Fibroblast of gingiva (primary cell): ENCODE results near the gene CYB5R3.
A peak's percentile ranks its signal among the peaks of the same experiment; 100 is the strongest.
"Not testable (repeated sequence)": the region's sequence is repeated elsewhere in the genome, so short reads cannot be mapped to it uniquely, and the experiment has no call there.

Experiments used
- DNase-seq: peaks from one replicate; pipeline ENCODE4 v3.0.0-alpha.2; 2011; ENCODE audit warnings: low read depth

The CYB5R3 gene

DNA sequence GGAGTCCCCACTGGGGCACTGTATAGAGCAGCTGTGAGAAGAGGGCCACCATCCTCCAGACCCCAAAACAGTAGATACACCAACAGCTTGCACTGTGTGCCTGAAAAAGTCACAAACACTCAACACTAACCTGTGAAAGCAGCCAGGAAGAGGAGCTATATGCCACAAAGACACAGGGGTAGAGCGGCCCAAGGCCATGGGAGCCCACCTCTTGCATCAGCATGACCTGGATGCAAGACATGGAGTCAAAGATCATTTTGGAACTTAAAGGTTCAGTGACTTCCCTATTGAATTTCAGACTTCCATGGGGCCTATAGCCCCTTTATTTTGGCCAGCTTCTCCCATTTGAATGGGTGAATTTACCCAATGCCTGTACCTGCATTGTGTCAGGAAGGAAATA lies 29.7 kb upstream of the CYB5R3 start:
- DNase-seq, result no peak

DNA sequence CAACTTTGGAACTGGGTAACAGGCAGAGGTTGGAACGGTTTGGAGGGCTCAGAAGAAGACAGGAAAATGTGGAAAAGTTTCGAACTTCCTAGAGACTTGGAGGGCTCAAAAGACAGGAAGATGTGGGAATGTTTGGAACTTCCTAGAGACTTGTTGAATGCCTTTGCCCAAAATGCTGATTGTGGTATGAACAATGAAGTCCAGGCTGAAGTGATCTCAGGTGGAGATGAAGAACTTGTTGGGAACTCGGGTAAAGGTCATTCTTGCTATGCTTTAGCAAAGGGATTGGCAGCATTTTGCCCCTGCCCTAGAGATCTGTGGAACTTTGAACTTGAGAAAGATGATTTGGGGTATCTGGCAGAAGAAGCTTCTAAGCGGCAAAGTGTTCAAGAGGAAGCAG lies 28.7 kb upstream of the CYB5R3 start:
- not testable (repeated sequence) for DNase-seq

DNA sequence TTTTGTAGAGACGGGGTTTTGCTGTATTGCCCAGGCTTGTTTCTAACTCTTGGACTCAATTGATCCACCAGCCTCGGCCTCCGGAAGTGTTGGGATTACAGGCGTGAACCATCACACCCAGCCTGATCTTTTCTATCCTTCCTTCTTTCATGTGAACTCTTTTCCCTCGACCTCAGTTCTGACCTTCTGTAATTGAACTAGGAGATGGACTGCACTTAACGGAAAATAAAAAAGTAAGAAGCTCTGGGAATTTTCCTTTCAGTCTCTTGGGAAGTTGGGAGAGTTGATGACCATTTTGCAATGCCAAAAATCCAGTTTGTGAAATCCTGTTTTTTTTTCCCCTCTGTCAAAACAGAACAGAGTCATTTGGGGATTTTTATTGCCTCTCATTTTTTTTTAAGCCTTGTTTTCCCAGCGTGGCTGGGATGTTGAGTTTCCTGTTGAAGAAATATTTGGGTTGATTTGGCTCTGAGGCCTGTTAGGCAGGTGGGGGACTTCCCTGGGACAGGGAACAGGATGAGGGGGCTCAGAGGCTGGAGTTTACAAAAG lies 26.9 kb upstream of the CYB5R3 start:
- DNase-seq, result peak; percentile 80

DNA sequence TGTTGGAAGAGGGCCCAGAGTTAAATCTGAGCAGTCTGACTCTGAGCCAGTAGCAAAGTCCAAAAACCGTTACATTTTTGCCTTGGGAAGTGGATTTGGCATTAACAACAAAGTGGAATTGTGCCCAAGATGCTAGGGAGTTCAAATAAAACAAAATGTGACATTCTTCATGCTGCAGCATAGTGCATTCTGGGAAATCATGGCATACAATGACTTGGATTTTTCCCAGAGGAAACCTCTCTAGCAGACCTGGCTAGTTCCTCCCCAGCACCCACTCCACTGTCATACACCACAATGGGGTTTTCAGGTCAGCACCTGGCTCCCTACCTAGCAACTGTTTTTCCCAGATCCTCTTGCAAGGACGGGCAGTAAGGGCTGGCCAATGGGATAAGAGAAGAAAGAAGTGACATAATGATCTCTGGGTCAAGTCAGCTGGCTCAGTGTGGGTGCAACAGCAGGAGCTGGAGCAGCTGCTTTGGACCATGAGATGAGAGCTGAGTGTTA lies 24.8 kb upstream of the CYB5R3 start:
- DNase-seq, result peak; percentile 54

DNA sequence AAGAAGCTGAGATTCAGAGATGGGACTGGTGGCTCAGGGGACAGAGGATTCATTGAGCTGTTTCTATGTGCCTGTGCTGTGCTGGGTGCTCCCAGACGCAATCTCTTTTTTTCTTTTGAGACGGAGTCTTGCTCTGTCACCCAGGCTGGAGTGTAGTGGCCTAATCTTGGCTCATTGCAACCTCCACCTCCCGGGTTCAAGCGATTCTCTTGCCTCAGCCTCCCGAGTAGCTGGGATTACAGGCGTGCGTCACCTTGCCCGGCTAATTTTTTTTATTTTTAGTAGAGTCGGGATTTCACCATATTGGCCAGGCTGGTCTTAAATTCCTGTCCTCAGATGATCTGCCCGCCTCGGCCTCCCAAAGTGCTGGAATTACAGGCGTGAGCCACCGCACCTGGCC lies 23.9 kb upstream of the CYB5R3 start:
- not testable (repeated sequence) for DNase-seq

DNA sequence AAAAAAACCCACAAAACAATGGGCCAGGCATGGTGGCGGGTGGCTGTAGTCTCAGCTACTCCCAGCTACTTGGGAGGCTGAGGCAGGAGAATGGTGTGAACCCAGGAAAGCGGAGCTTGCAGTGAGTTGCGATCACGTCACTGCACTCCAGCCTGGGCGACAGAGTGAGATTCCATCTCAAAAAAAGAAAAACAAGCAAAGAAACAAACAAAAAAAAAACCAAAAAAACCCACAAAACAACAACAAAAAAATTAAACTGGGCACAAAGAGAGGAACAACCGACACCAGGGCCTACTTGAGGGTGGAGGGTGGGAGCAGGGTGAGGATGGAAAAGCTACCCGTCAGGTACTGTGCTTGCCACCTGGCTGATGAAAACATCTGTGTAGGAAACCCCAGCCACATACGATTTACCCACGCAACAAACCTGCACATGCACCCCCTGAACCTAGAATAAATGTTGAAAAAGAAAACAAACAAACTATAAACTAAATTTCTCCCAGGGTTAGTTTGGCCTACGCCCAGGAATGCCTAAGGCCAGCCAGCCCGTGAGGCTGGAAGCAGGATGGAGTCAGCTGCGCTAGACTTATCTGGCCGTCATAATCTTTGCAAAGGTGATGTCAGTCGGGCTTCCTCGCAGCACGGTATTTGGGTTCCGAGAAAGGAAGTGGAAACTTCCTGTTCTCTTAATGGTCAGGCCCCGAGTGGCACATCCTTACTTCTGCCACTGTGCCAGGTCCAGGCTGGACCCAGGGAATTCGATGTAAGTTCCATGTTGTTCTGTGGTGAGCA lies 21.9 kb upstream of the CYB5R3 start:
- no peak for DNase-seq

DNA sequence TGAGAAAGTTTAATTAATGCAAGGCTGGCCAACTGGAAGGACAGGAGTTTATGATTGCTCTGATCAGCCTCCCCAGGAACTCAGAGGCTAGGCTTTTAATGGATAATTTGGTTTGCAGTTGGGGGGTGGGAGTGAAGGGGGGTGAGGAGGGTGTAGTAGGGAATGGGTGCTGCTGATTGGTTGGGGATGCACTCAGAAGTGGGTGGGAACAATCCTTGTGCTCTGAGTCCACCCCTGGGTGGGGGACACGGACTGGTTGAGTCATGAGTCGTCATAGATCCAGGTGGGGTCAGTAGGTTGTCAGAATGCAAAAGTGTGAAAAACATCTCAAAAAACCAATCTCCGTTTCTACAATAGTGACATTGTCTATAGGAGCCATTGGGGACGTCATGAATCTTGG lies 20.9 kb upstream of the CYB5R3 start:
- DNase-seq, result no peak

DNA sequence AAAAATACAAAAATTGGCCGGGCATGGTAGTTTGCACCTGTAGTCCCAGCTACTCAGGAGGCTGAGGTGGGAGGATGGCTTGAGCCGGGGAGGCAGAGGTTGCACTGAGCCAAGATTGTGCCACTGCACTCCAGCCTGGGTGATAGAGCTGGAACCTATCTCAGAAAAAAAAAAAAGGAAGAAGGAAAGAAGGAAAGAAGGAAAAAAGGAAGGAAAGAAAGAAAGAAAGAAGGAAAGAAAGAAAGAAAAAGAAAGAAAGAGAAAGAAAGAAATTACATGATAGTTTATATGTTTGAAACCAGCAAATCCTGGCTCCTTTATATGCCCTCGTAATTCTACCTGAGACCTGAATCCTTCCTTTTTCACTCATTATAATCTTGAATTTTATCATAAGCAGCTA lies 17.2 kb upstream of the CYB5R3 start:
- DNase-seq, result not testable (repeated sequence)

DNA sequence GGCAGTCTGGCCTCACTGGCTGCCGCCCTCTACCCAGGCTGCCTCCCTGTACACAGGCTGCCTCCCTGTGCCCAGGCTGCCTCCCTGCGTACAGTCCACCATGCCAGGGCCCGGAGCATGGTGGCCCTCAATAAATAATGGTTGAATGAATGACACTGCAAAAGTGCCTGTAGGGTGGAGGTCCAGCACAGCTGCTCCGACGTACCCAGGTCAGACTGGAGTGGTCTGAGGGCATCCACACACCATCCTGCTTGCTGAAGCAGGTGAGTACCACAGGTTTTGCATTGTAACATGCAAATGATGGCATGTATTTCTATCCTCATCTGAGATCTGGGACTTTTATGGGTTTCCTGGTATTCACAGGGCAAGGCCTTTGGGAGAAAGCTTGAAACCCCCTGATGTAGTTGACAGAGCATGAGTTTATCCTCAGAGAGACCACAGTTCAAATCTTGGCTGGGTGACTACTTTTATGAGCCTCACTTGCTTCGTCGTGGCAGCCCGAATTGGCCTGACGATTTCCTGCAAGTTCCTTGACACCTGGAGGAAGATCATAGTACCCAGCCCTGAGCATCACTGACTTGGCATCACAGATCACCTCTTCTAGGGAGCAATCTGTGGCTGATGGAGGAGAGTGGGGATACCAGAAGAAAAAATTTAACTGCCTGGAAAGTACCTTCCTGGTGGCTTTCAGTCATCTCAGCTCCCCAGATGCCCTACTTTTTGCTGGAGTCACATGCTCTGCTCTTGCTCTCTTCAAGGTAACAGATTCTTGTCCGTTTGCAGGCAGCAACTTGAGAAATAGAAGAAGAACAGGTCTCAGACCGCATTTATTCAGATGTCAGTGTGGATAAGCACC lies 16.0 kb upstream of the CYB5R3 start:
- no peak for DNase-seq

DNA sequence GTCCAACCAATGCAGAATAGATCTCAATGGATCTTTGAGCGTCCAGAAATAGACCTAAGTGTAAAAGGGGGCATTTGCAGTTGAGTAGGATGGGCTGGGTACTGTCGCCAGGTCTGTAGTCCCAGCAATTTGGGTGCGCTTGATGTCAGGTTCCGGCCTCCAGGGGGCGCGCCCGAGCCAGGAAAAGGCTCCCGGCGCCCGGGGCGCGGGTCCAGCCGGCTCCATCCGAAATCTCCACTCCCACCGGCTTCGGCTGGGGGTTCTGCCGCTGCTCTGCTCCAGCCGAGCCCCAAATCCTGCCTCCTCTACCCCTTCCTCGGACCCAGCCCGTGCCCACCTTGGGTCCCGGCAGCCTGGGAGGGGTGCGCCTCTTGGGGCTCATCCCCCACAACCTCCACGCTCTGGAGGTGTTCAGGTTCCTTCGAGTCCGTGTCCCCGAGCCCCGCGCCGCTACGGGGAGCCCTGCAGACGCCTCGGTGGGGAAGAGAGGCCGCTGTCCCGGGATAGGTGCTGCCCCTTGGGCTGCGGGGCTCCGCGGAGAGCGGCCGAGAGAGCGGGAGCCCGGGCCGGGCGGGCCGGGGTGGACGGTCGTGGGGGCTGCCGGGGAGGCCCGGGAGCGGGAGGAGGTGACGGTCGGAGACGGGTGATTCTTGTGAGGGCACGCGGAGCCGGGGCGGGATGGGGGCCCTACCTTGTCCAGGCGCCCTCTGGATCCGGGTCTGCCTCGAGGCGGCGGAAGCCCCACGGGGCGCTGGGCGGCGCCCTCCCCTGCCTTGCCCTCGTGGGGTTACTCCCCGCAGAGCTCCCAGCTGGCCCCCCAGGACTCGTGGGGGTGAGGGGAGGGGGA lies 13.0 kb upstream of the CYB5R3 start:
- DNase-seq, result peak; percentile 55

DNA sequence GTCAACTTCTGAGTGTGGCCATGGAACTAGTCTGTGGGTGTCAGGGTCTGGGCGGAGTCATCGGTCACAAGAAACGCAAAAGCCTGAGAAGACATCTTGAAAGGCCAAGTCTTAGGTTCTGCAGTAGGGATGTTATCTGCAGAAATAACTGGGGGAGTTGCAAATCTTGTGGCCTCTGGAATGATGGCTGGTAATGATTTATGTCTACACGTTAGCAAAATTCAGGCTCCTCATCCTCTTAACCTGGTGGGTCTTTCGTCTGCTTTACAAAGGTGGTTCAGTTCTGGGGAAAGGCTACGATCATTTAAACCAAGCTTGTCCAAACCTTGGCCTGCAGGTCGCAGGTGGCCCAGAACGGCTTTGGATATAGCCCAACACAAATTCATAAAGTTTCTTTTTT lies 7.4 kb upstream of the CYB5R3 start:
- no peak for DNase-seq

DNA sequence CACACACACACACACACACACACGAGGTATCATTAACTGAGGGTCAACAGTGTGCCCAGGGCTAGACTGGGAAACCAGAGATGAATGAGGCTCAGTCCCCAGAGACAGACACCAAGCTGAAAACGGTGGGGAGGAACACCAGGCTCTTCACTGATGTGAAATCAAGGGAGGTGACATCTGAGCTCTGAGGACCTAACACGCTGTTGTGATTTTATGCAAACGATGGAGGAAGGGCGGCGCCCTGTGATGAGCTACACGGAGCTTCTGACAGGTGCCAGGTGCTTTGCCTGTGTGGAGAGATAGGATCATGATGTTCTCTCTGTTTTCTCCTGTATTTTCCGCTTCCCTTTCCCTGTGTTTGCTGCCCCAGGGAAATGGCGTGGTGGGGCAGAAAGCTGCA lies 6.5 kb upstream of the CYB5R3 start:
- no peak for DNase-seq

DNA sequence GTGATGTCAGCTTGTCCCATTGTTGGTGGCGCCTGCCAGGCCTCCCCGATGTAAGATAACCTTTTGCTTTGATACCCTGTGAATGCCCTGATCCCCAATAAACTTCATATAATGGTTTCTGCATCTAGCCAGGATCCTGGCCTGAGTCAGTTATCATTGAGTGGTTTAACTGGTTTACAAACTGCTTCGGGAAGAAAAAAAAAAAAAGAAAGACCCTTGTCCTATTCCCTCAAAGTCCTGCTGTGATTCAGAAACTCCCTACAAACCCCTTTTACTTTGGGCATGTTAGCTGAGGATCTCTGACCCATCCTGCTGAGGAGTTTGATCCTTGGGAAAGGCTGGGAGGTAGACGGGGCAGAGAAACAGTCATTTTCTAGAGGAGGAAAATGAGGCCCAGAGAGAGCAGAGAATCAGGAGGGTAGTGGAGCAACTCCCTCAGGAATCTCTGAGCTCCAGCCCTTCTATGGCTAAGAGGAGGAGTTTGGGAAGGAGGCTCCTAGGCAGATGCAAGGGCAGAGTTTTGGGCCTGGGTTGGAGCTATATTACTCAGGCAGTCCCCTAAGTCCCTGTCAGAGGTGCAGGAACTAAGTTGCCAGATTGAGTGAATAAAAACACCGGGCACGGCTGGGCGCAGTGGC lies 5.4 kb upstream of the CYB5R3 start:
- no peak for DNase-seq

DNA sequence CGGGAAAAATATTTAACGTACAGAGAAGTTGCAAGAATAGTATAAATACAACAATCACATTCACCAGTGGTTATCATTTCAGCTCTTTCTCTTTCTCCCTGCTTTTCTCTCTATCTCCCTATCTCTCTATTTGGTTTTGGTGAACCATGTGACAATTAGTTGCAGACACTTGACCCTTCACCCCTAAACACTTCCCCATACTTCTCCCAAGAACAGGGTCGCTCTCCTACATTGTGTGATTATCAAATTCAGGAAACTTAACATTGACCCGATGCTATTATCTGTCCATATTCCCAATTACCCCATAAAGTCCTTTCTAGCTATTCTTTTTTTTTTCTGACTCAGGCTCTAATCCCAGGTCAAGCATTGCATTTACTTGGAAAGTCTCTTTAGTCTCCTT lies 4.8 kb upstream of the CYB5R3 start:
- no peak for DNase-seq

DNA sequence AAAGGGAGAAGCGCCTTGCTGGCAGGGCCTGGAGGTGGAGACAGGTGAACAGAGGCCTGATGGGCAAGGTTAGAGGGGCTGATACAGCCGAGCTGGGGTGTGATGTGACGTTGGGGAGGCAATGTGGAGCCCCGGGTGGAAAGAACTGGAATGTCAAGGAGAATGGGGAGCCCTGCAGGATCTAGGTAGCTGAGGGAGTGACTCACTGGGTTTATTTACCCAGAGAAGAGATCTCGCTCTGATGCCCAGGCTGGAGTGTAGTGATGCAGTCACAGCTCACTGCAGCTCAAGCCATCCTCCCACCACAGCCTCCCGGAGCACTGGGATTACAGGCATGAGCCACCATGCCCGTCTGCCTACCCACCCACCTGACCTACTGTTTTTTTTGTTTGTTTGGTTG lies 1.9 kb upstream of the CYB5R3 start:
- DNase-seq, result no peak

DNA sequence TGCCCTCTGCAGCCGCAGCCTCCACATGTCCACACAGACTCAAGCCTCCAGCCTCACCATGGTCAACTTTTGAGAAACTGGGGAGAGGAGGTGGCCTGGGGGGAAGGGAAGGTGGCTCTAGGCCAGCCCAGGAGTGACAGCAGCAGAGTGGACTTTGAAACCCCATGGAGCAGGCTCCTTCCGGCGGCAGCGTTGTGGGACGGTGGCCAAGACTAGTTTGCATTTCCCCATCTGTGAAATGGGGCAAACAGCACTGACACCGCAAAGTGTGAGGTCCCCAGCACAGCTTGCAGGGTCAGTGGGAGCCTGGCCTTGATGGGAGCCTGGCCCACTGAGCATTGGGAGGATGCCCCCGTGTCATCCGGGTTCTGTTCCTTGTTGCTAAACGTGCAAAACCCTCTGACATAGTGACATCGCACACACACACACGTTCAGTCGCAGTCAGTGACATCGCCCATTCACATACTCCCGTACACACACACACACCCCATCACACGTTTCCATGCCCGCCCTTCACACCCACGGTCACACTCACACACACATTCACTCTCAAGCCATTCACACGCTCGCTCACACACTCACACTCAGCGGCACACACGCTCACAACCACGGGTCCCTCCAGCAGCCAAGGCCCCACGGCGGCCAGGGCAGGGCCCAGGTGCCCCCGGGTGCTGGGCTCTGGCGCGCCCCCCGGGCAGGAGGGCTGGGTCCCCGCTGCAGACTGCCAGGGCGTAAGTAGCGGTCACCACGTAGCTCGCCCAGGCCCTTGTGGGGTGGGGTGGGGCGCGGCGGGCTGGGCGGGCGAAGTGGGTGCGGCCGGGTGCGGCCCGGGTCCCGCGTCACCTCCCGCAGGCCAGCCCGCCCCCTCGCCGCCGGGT lies 585 bp downstream of the CYB5R3 start:
- DNase-seq, result peak; percentile 51

DNA sequence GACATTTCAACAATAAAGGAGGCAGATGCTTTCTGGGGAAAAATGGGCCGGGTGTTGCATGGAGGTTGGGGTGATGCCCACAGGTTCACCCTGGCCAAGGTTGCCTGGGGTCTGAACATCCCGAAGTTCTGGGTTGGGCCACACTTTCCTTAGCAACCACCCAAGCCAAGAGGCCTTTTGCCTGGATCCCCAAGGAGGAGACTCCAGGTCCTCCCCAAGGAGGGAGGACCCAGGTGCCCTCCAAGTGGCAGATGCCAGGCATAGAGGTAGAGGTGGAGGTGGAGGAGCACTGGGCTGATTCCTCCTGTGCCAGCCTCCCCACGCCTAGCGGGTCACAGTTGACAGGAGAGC lies 1.2 kb downstream of the CYB5R3 start:
- no peak for DNase-seq

DNA sequence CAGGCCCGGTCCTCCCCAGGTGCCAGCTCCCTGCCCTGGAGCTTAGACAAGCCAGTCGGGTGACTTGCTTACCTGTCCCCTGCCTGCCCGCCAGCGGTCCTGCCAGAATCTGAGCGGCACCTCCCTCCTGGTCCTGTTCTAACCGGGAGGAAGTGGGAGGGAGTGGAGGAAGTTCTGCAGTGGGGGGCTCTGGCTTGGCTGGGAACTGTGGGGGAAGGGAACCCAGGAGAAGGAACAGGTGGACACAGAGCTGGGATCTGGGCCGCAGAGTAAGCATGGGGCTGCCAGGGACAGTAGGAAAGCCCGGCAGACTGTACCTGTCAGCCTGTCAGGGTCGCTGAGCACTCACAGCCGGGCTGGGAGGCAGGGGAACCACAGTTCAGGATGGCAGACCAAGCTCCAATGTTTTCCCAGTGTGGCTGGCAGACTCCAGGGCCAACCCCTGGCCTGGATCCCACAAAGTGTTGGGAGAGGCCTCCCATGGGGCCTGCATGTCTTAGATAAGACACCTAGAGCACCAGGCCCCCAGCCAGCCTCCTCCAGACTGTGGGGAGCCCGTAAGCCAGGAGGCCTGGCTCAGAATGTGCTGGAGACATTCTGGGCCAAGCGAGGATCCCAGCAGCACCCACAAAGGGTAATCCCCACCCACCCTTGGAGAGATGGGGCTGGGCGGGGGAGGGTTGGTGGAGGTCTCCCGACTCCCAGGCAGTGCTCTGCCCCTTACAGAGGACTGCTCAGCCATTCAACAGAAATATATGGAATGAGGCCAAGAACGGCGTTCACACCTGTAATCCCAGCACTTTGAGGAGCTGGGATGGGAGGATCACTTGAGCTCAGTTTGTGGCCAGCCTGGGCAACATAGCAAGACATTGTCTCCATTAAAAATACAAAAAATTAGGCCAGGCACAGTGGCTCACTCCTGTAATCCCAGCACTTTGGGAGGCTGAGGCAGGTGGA lies 2.3 kb downstream of the CYB5R3 start:
- no peak for DNase-seq

DNA sequence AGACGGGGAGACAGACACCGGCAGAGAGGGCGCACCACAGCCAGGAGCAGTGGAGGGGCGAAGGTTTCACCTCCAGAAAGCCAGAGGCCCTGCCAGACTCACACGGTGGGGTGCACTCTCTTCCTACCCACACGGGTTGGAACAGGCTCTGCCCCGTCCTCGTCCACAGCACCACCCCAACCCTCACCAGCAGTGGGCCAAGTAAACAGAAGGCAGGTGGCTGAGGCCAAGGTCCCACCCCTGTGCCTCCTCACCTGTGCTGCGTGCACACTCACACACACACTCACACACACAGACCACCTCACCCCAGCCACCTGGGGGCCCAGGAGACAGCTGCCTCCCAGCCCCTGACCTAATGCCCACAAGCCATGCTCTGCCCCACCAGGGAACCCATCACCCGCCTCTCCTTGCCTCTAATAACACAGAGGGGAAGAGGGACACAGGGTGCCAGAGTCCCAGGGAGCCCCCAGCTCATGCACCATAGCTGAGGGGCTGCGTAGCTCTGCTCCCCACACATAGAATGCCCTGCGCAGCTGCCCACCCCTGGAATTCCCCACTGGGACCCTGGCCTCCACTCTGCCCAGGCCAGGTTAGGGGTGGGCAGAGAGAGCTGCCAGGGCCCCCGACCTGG lies 3.1 kb downstream of the CYB5R3 start:
- DNase-seq, result no peak
